Stimulated activated CD4-positive, alpha-beta T cell treated with anti-CD3 and anti-CD28 coated beads, TNF-alpha, amount 100 ng/mL, for 4 hours (primary cell): ENCODE data around the gene RAI14.

Experiments used
- DNase-seq, 3 experiments: peaks; one replicate each; pipeline ENCODE4 v3.0.0-alpha.2; 2020; ENCODE audit warnings: low read depth in 3 of 3

RAI14 gene

GRCh38 chr5:34854459-34855174, 198.5 kb downstream of the RAI14 start:
- no peak for DNase-seq

- no peak for DNase-seq
Measured at GRCh38 chr5:34857161-34857560, 201.0 kb downstream of the RAI14 start.

DNA sequence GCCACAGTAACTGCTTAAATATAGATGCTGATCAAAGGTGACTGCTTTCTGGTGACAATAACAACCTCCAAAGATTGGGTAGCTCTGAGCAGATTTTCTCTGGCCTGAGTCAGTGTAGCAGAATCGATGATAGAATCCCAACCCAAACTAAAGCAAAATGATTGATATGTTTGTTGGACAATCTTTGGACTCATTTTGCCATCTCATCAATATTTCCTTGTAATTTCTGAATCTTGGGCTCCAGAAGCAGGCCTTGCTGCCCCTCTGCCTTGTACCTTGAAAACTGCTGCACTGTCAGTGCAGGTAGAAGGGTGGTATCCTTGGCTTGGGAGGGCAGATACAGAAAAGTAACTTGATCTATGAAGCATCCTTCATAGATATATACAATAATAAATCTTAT, 201.8 kb downstream of the RAI14 start:
- no peak for DNase-seq

DNA sequence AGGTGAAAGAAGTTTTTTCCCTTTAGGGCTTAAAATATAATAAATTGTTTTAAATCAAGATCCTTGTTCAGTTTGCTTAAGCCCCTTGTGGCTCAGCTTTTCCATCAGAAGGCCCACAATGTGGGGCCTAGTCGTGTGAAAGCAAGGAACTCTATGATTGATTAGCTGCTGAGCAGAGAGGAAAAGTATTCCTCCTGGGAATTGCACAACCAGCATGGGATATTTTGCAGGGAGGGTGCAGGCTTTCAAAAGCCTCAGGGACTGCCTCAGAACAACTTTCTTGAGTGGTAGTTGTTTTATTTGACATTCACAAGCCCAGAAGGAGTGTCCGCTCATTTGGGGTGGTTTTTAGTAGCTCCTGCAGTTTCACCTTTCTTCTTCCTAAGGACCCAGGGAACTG, 202.7 kb downstream of the RAI14 start:
- no peak for DNase-seq

DNA sequence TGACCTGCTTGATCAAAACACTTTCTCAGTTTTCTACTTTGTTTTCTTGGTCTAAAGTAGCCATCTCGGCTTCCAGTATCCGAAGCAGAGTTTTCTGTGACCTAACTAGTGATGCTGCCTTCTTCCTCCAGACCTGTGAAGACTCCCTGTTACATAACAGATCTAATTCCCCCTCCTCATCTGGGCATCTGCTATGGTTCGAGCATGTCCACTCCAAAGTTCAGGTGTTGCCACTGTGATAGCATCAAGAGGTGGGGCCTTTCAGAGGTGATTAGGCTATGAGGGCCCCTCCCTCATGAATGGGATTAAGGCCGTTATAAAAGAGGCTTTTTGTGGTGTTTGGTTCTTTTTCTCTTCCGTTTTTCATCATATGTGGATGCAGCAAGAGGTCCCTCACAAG, 203.1 kb downstream of the RAI14 start:
- no peak for DNase-seq

DNA sequence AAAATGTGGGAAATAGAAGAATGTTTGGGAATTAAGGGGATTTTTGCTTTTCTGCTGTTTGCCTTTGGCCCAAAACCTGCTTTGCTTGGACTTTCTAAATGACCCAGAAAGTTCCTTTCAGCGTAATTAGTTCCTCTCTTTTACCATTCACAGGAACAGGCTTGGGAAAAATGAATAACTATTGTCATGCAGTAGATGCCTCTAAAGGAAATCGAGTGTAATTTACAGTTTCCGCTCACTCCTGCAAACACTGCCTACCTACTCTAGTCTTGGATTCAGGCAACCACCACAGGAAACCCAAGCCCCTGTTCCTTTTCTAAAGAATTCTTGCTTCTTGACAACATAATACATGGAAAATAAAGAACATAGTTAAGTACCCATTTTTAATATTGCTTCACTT, 207.8 kb downstream of the RAI14 start:
- no peak for DNase-seq

DNA sequence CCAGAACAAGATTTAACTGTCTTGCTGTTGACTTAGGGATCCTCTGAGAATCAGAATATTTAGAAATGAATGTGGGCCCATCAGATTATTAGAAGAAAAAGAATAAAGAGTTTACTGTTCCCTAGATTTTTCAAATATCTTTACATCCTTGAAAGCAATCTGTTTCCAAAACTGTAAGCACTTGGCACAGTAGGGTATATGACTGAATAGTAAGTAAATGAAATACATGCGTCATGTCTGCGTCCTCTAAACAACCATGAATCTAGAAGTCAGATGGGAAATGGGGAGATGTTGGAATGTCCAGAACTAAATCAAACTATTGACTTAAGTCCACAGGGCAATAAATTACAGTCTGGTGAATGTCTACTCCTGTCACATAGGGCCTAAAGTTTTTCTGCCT, 209.0 kb downstream of the RAI14 start:
- no peak for DNase-seq

DNA sequence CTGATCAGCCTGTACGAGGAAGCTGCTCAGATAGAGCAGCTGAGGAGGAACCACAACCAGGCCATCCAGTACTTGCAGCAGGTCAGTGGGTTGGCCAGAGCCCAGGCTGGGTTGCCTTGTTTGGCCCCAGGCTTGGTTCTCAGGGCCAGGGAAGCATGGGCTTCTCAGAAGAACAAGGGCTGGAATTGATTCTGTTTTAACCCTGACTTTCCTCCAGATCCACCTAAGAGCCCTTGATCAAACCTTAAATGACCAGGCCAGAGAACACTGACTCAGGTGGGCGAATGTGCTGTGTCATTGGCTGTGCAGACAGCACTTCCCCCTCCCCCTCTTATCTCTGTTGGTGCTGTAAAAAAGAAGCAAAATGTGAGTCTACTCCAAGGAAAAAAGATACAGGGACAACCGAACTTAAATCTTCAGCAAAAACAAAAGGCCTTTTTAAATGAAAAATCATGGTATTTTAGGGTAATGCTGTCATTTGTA, 210.9 kb downstream of the RAI14 start:
- DNase-seq, result no peak

GRCh38 chr5:34867660-34868059, 211.5 kb downstream of the RAI14 start:
- no peak for DNase-seq

DNA sequence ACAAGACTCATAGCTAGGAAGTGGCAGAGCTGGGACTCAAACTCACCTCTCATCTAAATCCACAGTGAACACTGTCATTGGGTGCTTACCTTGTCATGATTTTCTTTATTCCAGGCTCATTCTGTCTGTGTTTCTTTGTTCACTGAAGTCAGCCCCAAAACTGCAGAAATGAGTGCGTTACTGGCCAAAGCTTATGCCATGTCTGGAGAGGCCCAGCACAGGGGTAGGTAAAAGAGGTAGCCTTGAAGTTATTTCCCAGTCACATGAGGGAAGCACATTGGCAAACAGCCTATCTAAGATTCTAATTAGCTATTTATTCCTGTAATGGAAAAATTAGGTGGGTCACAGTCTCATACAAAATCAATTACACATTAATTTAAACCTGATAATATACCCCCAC, 212.7 kb downstream of the RAI14 start:
- no peak for DNase-seq

DNA sequence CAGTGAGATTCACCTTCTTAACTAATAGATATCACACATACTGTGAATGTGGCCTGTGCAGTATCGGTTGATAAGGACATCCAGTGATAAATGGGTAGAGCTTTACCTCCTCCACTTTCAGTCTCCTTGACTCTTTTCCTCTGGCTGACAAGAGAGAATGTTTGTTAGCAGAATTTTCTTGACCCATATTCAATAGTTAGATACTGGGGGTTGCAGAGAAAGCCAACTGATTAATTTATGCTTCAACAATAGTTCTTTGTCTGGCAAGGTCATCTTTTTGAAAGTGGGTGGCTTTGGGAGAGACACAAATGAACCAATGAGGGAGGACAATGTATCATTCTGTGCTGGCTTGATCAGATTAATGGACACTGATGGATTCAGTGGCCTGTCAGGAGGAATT, 213.1 kb downstream of the RAI14 start:
- DNase-seq, result no peak

- DNase-seq, result no peak
Measured at GRCh38 chr5:34870382-34870781, 214.3 kb downstream of the RAI14 start.

- no peak for DNase-seq
Measured at GRCh38 chr5:34876275-34876674, 220.1 kb downstream of the RAI14 start.

DNA sequence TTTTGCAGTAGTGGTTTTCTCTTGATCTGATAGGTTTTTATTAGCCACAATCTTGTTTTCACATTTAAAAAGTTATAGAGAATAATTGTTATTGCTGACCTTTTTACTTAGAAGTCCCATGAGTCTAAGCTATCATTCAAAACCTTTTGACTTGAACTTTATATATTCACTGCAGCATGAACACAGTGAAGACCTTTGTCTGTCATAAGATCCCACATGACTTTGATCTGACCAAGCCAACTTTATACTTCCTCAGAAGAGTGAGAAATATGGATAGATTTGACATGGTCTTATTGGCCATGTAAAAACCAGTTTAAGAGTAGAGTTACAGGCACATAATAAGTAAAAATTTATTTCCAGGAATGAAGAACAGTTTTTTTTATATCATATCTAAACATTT, 225.1 kb downstream of the RAI14 start:
- no peak for DNase-seq
